ENCODE measurements around the gene CDH13.

Gene CDH13

GRCh38 chr16:83298541-83298940, 671.8 kb downstream of the CDH13 start:
- TF ChIP-seq, protein P1, sequence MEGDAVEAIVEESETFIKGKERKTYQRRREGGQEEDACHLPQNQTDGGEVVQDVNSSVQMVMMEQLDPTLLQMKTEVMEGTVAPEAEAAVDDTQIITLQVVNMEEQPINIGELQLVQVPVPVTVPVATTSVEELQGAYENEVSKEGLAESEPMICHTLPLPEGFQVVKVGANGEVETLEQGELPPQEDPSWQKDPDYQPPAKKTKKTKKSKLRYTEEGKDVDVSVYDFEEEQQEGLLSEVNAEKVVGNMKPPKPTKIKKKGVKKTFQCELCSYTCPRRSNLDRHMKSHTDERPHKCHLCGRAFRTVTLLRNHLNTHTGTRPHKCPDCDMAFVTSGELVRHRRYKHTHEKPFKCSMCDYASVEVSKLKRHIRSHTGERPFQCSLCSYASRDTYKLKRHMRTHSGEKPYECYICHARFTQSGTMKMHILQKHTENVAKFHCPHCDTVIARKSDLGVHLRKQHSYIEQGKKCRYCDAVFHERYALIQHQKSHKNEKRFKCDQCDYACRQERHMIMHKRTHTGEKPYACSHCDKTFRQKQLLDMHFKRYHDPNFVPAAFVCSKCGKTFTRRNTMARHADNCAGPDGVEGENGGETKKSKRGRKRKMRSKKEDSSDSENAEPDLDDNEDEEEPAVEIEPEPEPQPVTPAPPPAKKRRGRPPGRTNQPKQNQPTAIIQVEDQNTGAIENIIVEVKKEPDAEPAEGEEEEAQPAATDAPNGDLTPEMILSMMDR (IDR thresholded peaks at IDR 0.05; ENCODE audit: low read depth, low read length): no peak
- H3K4me3 ChIP-seq (ENCODE audit: low read depth, low read length): no peak overlapping the region

- no peak overlapping the region for H3K4me3 ChIP-seq (ENCODE audit: low read depth, low read length)
- TF ChIP-seq, protein P1 (IDR thresholded peaks at IDR 0.05; ENCODE audit: low read depth, low read length): no peak
These were observed 673.6 kb downstream of the CDH13 start for GRCh38 chr16:83300326-83300725.

DNA sequence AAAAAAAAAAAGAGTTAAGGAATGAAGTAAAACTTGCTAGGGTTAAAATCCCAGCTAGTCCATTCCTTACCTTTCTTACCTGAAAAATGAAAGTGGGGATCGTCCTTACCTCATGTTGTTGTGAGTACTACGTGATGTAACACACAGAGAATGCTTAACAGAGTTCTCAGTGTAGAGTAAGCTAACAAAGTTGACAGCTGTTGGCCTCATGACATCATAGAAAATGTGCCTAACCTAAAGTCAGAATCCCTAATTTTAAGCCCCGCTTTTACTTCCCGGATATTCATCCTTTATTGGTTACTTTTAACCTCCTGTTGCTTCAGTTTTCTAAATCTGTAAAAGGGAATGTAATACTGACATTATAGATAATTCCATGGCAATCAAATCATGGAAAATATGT, 675.2 kb downstream of the CDH13 start:
- TF ChIP-seq, protein P1 (IDR thresholded peaks at IDR 0.05; ENCODE audit: low read depth, low read length): no peak
- H3K4me3 ChIP-seq (ENCODE audit: low read depth, low read length): no peak overlapping the region

GRCh38 chr16:83302853-83303252, 676.1 kb downstream of the CDH13 start:
- TF ChIP-seq, protein P1 (IDR thresholded peaks at IDR 0.05; ENCODE audit: low read depth, low read length): no peak

GRCh38 chr16:83305092-83305491, 678.3 kb downstream of the CDH13 start:
- H3K4me3 ChIP-seq (ENCODE audit: low read depth, low read length): no peak overlapping the region
- TF ChIP-seq, protein P1 (IDR thresholded peaks at IDR 0.05; ENCODE audit: low read depth, low read length): no peak

More at GRCh38 chr16:83302853-83303252, 676.1 kb downstream of the CDH13 start:
- no peak overlapping the region for H3K4me3 ChIP-seq (ENCODE audit: low read depth, low read length)

- H3K4me3 ChIP-seq (ENCODE audit: low read depth, low read length): no peak overlapping the region
- TF ChIP-seq, protein P1 (IDR thresholded peaks at IDR 0.05; ENCODE audit: low read depth, low read length): no peak
These were observed 680.3 kb downstream of the CDH13 start for GRCh38 chr16:83306961-83307593.

GRCh38 chr16:83307594-83307992, 680.8 kb downstream of the CDH13 start:
- no peak overlapping the region for H3K4me3 ChIP-seq (ENCODE audit: low read depth, low read length)
- TF ChIP-seq, protein P1 (IDR thresholded peaks at IDR 0.05; ENCODE audit: low read depth, low read length): no peak
